OCI-LY1 (cell line): Measurements from ENCODE around the gene KAT6B.

ENCODE experiments used
- H2AFZ ChIP-seq: fragments of 200-600 bp; sonication (generic), shearing (Covaris generic); 2 replicates; pipeline ENCODE4 v1.6.0; 2014; ENCODE audit warnings: antibody characterized with exemption, mild to moderate bottlenecking, low read length
- H3F3A ChIP-seq: fragments of 200-600 bp; sonication (generic), shearing (Covaris generic); 2 replicates; pipeline ENCODE4 v1.6.0; 2014; ENCODE audit warnings: mild to moderate bottlenecking, antibody characterized with exemption, low read length, moderate library complexity; ENCODE audit not compliant: insufficient read depth
- H3K27ac ChIP-seq: fragments of 200-600 bp; sonication (generic); 2 replicates; pipeline ENCODE4 v1.5.1; 2014; ENCODE audit warnings: low read length, mixed run types, mild to moderate bottlenecking, low read depth; ENCODE audit not compliant: poor library complexity, severe bottlenecking
- H3K27me3 ChIP-seq: fragments of 200-600 bp; sonication (generic); 2 replicates; pipeline ENCODE4 v1.6.0; 2014; ENCODE audit warnings: antibody characterized with exemption, mild to moderate bottlenecking, low read length, moderate library complexity; ENCODE audit not compliant: insufficient read depth
- H3K36me3 ChIP-seq: fragments of 200-600 bp; sonication (generic); 2 replicates; pipeline ENCODE4 v1.6.1; 2014; ENCODE audit warnings: mild to moderate bottlenecking, antibody characterized with exemption, low read length, moderate library complexity, mixed read lengths; ENCODE audit not compliant: insufficient read depth
- H3K4me1 ChIP-seq: fragments of 200-600 bp; sonication (generic); 2 replicates; pipeline ENCODE4 v1.5.1; 2014; ENCODE audit warnings: mild to moderate bottlenecking, low read length, moderate library complexity; ENCODE audit not compliant: insufficient read depth, severe bottlenecking
- H3K4me2 ChIP-seq: fragments of 200-600 bp; sonication (generic), shearing (Covaris generic); 2 replicates; pipeline ENCODE4 v1.6.1; 2014; ENCODE audit warnings: low read length
- H3K4me3 ChIP-seq: fragments of 200-600 bp; sonication (generic); 2 replicates; pipeline ENCODE4 v1.5.1; 2014; ENCODE audit warnings: low read length, low read depth, mild to moderate bottlenecking, mixed read lengths; ENCODE audit not compliant: poor library complexity, severe bottlenecking
- H3K79me2 ChIP-seq: fragments of 200-600 bp; shearing (Covaris generic); 2 replicates; pipeline ENCODE4 v1.6.1; 2016; ENCODE audit warnings: mixed run types, low read length, mixed read lengths; ENCODE audit not compliant: insufficient read depth
- H3K9ac ChIP-seq: fragments of 200-600 bp; sonication (generic), shearing (Covaris generic); 2 replicates; pipeline ENCODE4 v1.6.1; 2014; ENCODE audit warnings: mild to moderate bottlenecking, low read length, mixed read lengths
- H3K9me2 ChIP-seq: fragments of 200-600 bp; sonication (generic), shearing (Covaris generic); 2 replicates; pipeline ENCODE4 v1.6.1; 2014; ENCODE audit warnings: low read depth, mild to moderate bottlenecking, low read length, mixed read lengths
- H3K9me3 ChIP-seq: fragments of 200-600 bp; shearing (Covaris generic); 2 replicates; pipeline ENCODE4 v1.6.1; 2014; ENCODE audit warnings: low read length, mixed read lengths
- H4K20me1 ChIP-seq: fragments of 200-600 bp; sonication (generic), shearing (Covaris generic); 2 replicates; pipeline ENCODE4 v1.6.0; 2016; ENCODE audit warnings: mild to moderate bottlenecking, low read length; ENCODE audit not compliant: insufficient read depth
- EZH2 ChIP-seq: fragments of 200-600 bp; sonication (generic), shearing (Covaris generic); IDR thresholded peaks from 2 replicates; pipeline ENCODE4 v1.8.0; 2017; ENCODE audit warnings: borderline replicate concordance, mixed run types, mild to moderate bottlenecking, antibody characterized with exemption, low read length, moderate library complexity, mixed read lengths
- TF ChIP-seq, protein P1 (sequence below): fragments of 200-600 bp; sonication (generic), shearing (Covaris generic); IDR thresholded peaks from 2 replicates; pipeline ENCODE4 v1.5.1; 2017; ENCODE audit warnings: mild to moderate bottlenecking, antibody characterized with exemption, low read length, moderate library complexity, mixed read lengths

The KAT6B gene

DNA sequence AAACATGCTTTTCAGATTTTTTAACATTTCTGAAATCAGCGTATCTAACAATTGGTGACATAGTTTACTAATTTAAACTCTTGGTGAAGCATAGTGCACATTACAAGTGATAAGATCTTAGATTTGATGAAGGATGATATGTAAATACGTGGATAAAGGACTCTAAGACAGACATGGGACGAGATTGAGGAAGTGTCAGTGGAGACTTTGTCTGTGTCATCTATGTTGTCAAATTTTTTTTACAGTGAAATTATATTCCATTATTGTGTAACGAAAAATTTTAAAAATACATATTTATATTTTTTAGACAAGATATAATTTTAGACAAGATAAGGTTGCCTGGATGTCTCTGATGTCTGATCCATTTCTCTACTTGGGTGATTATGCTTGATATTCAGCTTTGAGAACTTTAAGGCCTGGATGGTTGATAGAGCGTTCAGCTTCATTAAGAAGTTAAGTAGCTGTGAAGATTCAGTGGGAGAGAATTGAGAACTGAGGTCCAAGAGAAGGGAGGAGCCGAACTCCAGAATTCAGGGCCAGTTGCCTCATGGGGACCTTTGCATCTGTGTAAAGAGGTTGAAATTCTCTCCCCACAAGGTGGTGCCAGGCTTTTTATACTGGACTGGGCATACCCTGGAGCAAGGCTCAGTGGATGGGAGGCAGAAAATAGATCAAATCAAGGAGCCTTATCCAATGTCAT, 62.7 kb downstream of the KAT6B start:
- Histone ChIP-seq H3F3A (no peaks in the 10 kb centered on the region), H4K20me1 (no peaks in the 10 kb centered on the region), H3K4me3 (no peak overlapping the region), H3K9me3 (no peaks in the 10 kb centered on the region), H3K4me1 (peaks cover 26% of the 10 kb centered on the region), H3K27me3 (no peaks in the 10 kb centered on the region), H3K4me2 (no peak overlapping the region), H3K79me2 (peaks cover 25% of the 10 kb centered on the region), H3K36me3 (no peaks in the 10 kb centered on the region), H3K9me2 (no peaks in the 10 kb centered on the region), H2AFZ (no peak overlapping the region), H3K9ac (no peak overlapping the region), H3K27ac (peak overlapping the region; percentile 37)
- no peak for TF ChIP-seq EZH2
- TF ChIP-seq, protein P1, sequence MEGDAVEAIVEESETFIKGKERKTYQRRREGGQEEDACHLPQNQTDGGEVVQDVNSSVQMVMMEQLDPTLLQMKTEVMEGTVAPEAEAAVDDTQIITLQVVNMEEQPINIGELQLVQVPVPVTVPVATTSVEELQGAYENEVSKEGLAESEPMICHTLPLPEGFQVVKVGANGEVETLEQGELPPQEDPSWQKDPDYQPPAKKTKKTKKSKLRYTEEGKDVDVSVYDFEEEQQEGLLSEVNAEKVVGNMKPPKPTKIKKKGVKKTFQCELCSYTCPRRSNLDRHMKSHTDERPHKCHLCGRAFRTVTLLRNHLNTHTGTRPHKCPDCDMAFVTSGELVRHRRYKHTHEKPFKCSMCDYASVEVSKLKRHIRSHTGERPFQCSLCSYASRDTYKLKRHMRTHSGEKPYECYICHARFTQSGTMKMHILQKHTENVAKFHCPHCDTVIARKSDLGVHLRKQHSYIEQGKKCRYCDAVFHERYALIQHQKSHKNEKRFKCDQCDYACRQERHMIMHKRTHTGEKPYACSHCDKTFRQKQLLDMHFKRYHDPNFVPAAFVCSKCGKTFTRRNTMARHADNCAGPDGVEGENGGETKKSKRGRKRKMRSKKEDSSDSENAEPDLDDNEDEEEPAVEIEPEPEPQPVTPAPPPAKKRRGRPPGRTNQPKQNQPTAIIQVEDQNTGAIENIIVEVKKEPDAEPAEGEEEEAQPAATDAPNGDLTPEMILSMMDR = peak; percentile 23; the same call in 1 of the 2 replicates

DNA sequence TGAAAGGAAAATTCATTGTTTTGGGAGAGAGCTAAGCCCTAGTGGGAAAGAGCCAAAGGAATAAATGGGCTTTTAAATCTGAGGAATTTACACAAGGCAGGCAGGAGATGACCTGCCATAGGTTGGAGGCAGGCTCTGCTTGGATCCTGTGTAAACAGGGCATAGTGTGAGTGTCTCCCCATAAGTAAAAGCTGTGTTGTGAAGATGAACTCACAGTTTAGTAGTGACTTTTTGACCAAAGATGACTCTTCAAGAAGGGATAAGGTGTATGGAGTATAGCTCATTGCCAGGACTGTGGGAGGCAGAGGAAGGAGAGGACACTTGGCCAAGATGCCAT, 63.2 kb downstream of the KAT6B start:
- Histone ChIP-seq H3K4me1 (peaks cover 26% of the 10 kb centered on the region), H3K9ac (no peak overlapping the region), H2AFZ (no peak overlapping the region), H3K4me3 (no peak overlapping the region), H3K36me3 (no peaks in the 10 kb centered on the region), H3K9me3 (no peaks in the 10 kb centered on the region), H3F3A (no peaks in the 10 kb centered on the region), H3K27me3 (no peaks in the 10 kb centered on the region), H3K9me2 (no peaks in the 10 kb centered on the region), H3K4me2 (no peak overlapping the region), H3K27ac (peak overlapping the region; percentile 37), H4K20me1 (no peaks in the 10 kb centered on the region), H3K79me2 (peaks cover 22% of the 10 kb centered on the region)
- TF ChIP-seq, protein P1 = no peak
- no peak for TF ChIP-seq EZH2

DNA sequence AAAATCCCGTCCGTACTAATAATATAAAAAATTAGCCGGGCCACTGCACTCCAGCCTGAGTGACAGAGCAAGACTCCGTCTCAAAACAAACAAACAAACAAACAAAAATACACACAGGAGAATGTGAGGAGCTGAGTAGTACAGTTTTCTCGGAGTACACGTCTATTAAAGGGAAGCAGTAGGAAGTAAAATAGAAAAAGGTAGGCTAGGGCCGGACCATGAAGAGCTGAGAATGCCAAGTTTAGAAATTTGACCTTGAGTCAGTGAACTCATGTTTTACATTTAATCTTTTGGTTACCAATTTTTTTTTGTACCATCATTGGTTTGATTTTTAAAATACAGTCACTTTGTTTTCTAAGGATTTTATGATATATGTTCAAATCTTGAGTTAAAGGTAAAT, 64.1 kb downstream of the KAT6B start:
- Histone ChIP-seq H3K27ac (no peak overlapping the region), H3F3A (no peaks in the 10 kb centered on the region), H3K9me3 (no peaks in the 10 kb centered on the region), H3K4me1 (peaks cover 26% of the 10 kb centered on the region), H3K79me2 (peaks cover 22% of the 10 kb centered on the region), H3K4me3 (no peak overlapping the region), H3K36me3 (no peaks in the 10 kb centered on the region), H2AFZ (no peak overlapping the region), H4K20me1 (no peaks in the 10 kb centered on the region), H3K27me3 (no peaks in the 10 kb centered on the region), H3K9me2 (no peaks in the 10 kb centered on the region), H3K4me2 (no peak overlapping the region), H3K9ac (no peak overlapping the region)
- TF ChIP-seq, protein P1 = no peak
- TF ChIP-seq EZH2 = no peak
